HFFc6 (cell line): Measurements from ENCODE around the gene MYH11. TPM values are rescaled to one million over a fixed set of nuclear protein-coding genes. Genes with fewer than 3 reads are reported as not detected.

ENCODE experiments used
- DNase-seq: peaks from one replicate; pipeline ENCODE4 v3.0.0-alpha.2; 2018
- H3K27ac Mint-ChIP-seq: 2 replicates; pipeline ENCODE4 v1.8.0; 2020; ENCODE audit warnings: mild to moderate bottlenecking, mixed read lengths
- H3K27me3 Mint-ChIP-seq: 2 replicates; pipeline ENCODE4 v1.8.0; 2021; ENCODE audit warnings: mild to moderate bottlenecking, moderate library complexity, mixed read lengths; ENCODE audit not compliant: insufficient read depth
- H3K36me3 Mint-ChIP-seq: 2 replicates; pipeline ENCODE4 v1.8.0; 2021; ENCODE audit warnings: low read depth, mixed read lengths
- H3K4me1 Mint-ChIP-seq: 2 replicates; pipeline ENCODE4 v1.8.0; 2020; ENCODE audit warnings: low read depth, mixed read lengths
- H3K4me3 Mint-ChIP-seq: 2 replicates; pipeline ENCODE4 v1.8.0; 2020; ENCODE audit warnings: mild to moderate bottlenecking, moderate library complexity, mixed read lengths
- H3K9me3 Mint-ChIP-seq: 2 replicates; pipeline ENCODE4 v1.8.0; 2020; ENCODE audit warnings: mild to moderate bottlenecking, mixed read lengths
- CTCF ChIP-seq: fragments of 200-600 bp; sonication (generic); IDR thresholded peaks from 2 replicates; pipeline ENCODE4 v1.5.0; 2021; ENCODE audit warnings: antibody characterized with exemption, mild to moderate bottlenecking
- total RNA-seq, 6 experiments: library from RNA; stranded (reverse); fragmentation: NEBNext Ultra II Directional; extraction: Animal tissue kit (Norgen Biotek cat#: 25700); gene quantifications; 2 replicates in 1 of 6; 3 replicates in 5 of 6; pipeline ENCODE4 v1.2.3, GENCODE V29; 2021

MYH11 gene
- total RNA-seq, 6 experiments from 2014 or later = 0.02 to 0.23 (median 0.21) TPM; not detected in 2

- no peaks in the 10 kb centered on the region; the same call in 1 of the 2 replicates for H3K4me1 Mint-ChIP-seq
These were observed 25.9 kb downstream of the MYH11 start for GRCh38 chr16:15830832-15831451.

GRCh38 chr16:15829460-15829859 lies 27.4 kb downstream of the MYH11 start:
- H3K27me3 Mint-ChIP-seq = peaks cover 28% of the 10 kb centered on the region
- H3K4me3 Mint-ChIP-seq = no peak overlapping the region
- no peak for DNase-seq
- no peak overlapping the region for H3K27ac Mint-ChIP-seq
- TF ChIP-seq CTCF = no peak
- H3K36me3 Mint-ChIP-seq = no peaks in the 10 kb centered on the region
- H3K9me3 Mint-ChIP-seq = no peaks in the 10 kb centered on the region
- no peaks in the 10 kb centered on the region for H3K4me1 Mint-ChIP-seq

More at GRCh38 chr16:15830832-15831451, 25.9 kb downstream of the MYH11 start:
- no peak for TF ChIP-seq CTCF
- no peak overlapping the region for H3K4me3 Mint-ChIP-seq
- H3K9me3 Mint-ChIP-seq = no peaks in the 10 kb centered on the region
- H3K27me3 Mint-ChIP-seq = peaks cover 20% of the 10 kb centered on the region
- H3K27ac Mint-ChIP-seq = no peak overlapping the region
- no peak for DNase-seq
- H3K36me3 Mint-ChIP-seq = no peaks in the 10 kb centered on the region

GRCh38 chr16:15827709-15828343 lies 29.0 kb downstream of the MYH11 start:
- Mint-ChIP-seq H3K4me1 (no peaks in the 10 kb centered on the region), H3K4me3 (no peak overlapping the region), H3K27ac (no peak overlapping the region), H3K27me3 (peaks cover 26% of the 10 kb centered on the region), H3K9me3 (no peaks in the 10 kb centered on the region), H3K36me3 (no peaks in the 10 kb centered on the region)
- DNase-seq = no peak
- TF ChIP-seq CTCF = no peak

- no peaks in the 10 kb centered on the region for H3K9me3 Mint-ChIP-seq
- no peak for DNase-seq
- H3K27ac Mint-ChIP-seq = no peak overlapping the region
- no peaks in the 10 kb centered on the region for H3K36me3 Mint-ChIP-seq
- no peak for TF ChIP-seq CTCF
- no peaks in the 10 kb centered on the region for H3K4me1 Mint-ChIP-seq
- peaks cover 25% of the 10 kb centered on the region for H3K27me3 Mint-ChIP-seq
- H3K4me3 Mint-ChIP-seq = no peak overlapping the region
These were observed 29.5 kb downstream of the MYH11 start for GRCh38 chr16:15827299-15827698.

GRCh38 chr16:15825750-15826305 lies 31.0 kb downstream of the MYH11 start:
- Mint-ChIP-seq H3K36me3 (no peaks in the 10 kb centered on the region), H3K9me3 (no peaks in the 10 kb centered on the region)
- TF ChIP-seq CTCF = no peak

More at GRCh38 chr16:15825750-15826305, 31.0 kb downstream of the MYH11 start:
- Mint-ChIP-seq H3K4me3 (no peak overlapping the region), H3K27ac (no peak overlapping the region), H3K4me1 (no peaks in the 10 kb centered on the region), H3K27me3 (peaks cover 25% of the 10 kb centered on the region)
- DNase-seq = no peak
